K562 (cell line): ENCODE measurements around the gene USP7. TPM values are rescaled to one million over a fixed set of nuclear protein-coding genes. Genes with fewer than 3 reads are reported as not detected.

Experiments used
- EWSR1 ChIP-seq: fragments of 450-650 bp; IDR thresholded peaks from 2 replicates; pipeline ENCODE4 v1.6.1; 2018; ENCODE audit warnings: borderline replicate concordance, mild to moderate bottlenecking, low read depth, moderate library complexity; ENCODE audit not compliant: partially characterized antibody
- GABPA ChIP-seq: fragments of 200-800 bp; sonication (Bioruptor generic); conservative IDR thresholded peaks from 2 replicates; pipeline ENCODE4 v1.6.1; 2016; ENCODE audit warnings: low read depth, missing genetic modification characterization, missing compliant biosample characterization
- KLF13 ChIP-seq: fragments of 450-650 bp; IDR thresholded peaks from 2 replicates; pipeline ENCODE4 v1.6.1; 2016; ENCODE audit warnings: missing genetic modification characterization, low read depth, mild to moderate bottlenecking, missing compliant biosample characterization, moderate library complexity, borderline replicate concordance
- PHF20 ChIP-seq: fragments of 450-650 bp; IDR thresholded peaks from 2 replicates; pipeline ENCODE4 v1.6.1; 2018; ENCODE audit not compliant: partially characterized antibody
- TSC22D4 ChIP-seq: fragments of 450-650 bp; IDR thresholded peaks from 2 replicates; pipeline ENCODE4 v1.6.1; 2016; ENCODE audit warnings: missing genetic modification characterization, missing biosample characterization, control low read depth
- ZNF184 ChIP-seq: sonication (generic); formaldehyde crosslinking; IDR thresholded peaks from 2 replicates; pipeline ENCODE4 v1.5.0; 2020; ENCODE audit warnings: missing genetic modification reagents
- polyA plus RNA-seq, 8 experiments: library from polyadenylated mRNA; depleted of rRNA in 4 of 8; stranded (reverse) in 5 of 8; unstranded in 3 of 8; fragments of >200 nt; fragmentation: Nextera tagmentation in 2 of 8; fragmentation: Illumina TruSeq in 1 of 8; extraction: Ambion mirVana in 2 of 8; extraction: Trizol in 1 of 8; gene quantifications; 2 replicates each; pipeline versions ENCODE4 v1.2.1 to v1.2.3, GENCODE V29; 2011 to 2014; ENCODE audit warnings: inconsistent platforms in 1 of 8, missing spikeins in 1 of 8
- total RNA-seq, 7 experiments: library from RNA; depleted of rRNA in 6 of 7; stranded (reverse); fragments of >200 nt in 6 of 7; fragmentation: Illumina TruSeq in 2 of 7; extraction: Trizol in 2 of 7; gene quantifications; 2 replicates each; pipeline versions ENCODE4 v1.2.1 to v1.2.3, GENCODE V29; 2011 to 2021; ENCODE audit warnings: low replicate concordance in 1 of 7
- TF ChIP-seq, protein P1 (sequence below): fragments of 250-450 bp; sonication (Bioruptor Pico); IDR thresholded peaks from 2 replicates; pipeline ENCODE4 v1.5.0; 2021; ENCODE audit warnings: mild to moderate bottlenecking, borderline replicate concordance
- TF ChIP-seq, protein P2 (sequence below): IDR thresholded peaks from 2 replicates; pipeline ENCODE4 v1.6.1; 2012; ENCODE audit warnings: low read depth, low read length, improper control_type of control experiment, borderline replicate concordance

USP7 gene
- total and polyA plus RNA-seq, 9 of the 15 experiments (the other 6 are each of a cell fraction or from before 2014, with no cell fraction given) = 17.1 to 145 (median 57.9) TPM

DNA sequence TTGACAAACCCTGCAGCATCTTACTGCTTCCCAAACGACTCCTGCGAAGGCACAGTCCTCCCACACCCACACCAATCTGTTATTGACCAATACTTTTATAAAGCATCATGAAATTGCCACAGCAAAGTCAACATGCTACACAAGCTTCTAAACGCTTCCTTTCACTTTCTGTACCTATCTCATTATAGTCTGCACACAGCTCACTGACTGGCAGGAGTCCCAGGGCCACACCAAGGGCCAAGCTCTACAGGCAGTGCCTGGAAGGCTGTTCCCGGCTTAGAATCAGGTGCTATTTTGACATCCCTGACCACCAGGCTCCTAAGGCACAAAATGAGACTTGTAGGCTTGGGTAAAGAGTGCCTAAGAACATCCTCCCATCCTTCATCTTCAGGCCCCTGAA lies 39.5 kb downstream of the USP7 start (continued):
- TF ChIP-seq GABPA (no peak), EWSR1 (no peak), KLF13 (no peak), ZNF184 (no peak), PHF20 (no peak), TSC22D4 (no peak)
- TF ChIP-seq, protein P1, sequence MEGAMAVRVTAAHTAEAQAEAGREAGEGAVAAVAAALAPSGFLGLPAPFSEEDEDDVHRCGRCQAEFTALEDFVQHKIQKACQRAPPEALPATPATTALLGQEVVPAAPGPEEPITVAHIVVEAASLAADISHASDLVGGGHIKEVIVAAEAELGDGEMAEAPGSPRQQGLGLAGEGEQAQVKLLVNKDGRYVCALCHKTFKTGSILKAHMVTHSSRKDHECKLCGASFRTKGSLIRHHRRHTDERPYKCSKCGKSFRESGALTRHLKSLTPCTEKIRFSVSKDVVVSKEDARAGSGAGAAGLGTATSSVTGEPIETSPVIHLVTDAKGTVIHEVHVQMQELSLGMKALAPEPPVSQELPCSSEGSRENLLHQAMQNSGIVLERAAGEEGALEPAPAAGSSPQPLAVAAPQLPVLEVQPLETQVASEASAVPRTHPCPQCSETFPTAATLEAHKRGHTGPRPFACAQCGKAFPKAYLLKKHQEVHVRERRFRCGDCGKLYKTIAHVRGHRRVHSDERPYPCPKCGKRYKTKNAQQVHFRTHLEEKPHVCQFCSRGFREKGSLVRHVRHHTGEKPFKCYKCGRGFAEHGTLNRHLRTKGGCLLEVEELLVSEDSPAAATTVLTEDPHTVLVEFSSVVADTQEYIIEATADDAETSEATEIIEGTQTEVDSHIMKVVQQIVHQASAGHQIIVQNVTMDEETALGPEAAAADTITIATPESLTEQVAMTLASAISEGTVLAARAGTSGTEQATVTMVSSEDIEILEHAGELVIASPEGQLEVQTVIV (CRISPR knock-in tag) = no peak
- TF ChIP-seq, protein P2, sequence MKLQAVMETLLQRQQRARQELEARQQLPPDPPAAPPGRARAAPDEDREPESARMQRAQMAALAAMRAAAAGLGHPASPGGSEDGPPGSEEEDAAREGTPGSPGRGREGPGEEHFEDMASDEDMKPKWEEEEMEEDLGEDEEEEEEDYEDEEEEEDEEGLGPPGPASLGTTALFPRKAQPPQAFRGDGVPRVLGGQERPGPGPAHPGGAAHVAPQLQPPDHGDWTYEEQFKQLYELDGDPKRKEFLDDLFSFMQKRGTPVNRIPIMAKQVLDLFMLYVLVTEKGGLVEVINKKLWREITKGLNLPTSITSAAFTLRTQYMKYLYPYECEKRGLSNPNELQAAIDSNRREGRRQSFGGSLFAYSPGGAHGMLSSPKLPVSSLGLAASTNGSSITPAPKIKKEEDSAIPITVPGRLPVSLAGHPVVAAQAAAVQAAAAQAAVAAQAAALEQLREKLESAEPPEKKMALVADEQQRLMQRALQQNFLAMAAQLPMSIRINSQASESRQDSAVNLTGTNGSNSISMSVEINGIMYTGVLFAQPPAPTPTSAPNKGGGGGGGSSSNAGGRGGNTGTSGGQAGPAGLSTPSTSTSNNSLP = no peak
